Measurements from ENCODE around the gene NPM3. TPM values are rescaled to one million over a fixed set of nuclear protein-coding genes. Genes with fewer than 3 reads are reported as not detected.

The NPM3 gene
- total RNA-seq, 4 donors from 2014 or later: 11.4 to 28.2 (median 21.8) TPM

DNA sequence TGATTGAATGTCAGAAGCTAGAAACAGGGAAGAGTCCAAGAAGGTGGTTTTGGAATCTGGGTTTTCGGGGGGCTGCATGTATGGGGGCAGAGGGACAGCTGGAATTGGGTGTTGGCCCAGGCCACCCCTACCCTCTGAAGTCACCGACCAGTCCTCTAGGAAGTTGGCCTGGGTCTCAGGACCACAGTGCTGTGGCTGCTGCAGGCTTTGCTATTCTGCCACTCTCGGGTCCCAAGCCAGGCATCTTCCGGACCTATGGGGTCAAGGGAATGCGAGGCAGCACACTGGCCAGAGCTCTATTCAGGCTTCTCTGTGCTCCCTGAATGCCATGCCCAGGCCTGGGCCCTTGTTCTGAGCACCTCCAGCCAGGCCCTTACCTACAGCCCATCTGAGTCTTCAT is 20.5 kb downstream of the NPM3 start:
- Histone ChIP-seq H3K4me1 (no peaks in the 10 kb centered on the region), H3K36me3 (no peaks in the 10 kb centered on the region), H3K4me3 (no peak overlapping the region), H3K9me3 (no peaks in the 10 kb centered on the region), H3K27ac (no peak overlapping the region), H3K27me3 (peaks cover 63% of the 10 kb centered on the region)
- 93 to 100% methylated on average over 2 to 3 of the region's 5 CpGs for WGBS, 2 donors (ENCODE audit: low coverage in 1 of 2)
- no peak for ATAC-seq
- no peak for TF ChIP-seq POLR2A (IDR thresholded peaks at IDR 0.05)
- TF ChIP-seq EP300 (IDR thresholded peaks at IDR 0.05): no peak
- TF ChIP-seq POLR2AphosphoS5 (IDR thresholded peaks at IDR 0.05): no peak
- TF ChIP-seq CTCF (IDR thresholded peaks at IDR 0.05): no peak

- Histone ChIP-seq H3K4me1 (no peaks in the 10 kb centered on the region), H3K27ac (no peak overlapping the region), H3K36me3 (no peaks in the 10 kb centered on the region), H3K9me3 (no peaks in the 10 kb centered on the region), H3K4me3 (no peak overlapping the region), H3K27me3 (peaks cover 52% of the 10 kb centered on the region)
- no peak for ATAC-seq
- TF ChIP-seq EP300 (IDR thresholded peaks at IDR 0.05) (no peak), CTCF (IDR thresholded peaks at IDR 0.05) (no peak), POLR2AphosphoS5 (IDR thresholded peaks at IDR 0.05) (no peak), POLR2A (IDR thresholded peaks at IDR 0.05) (no peak)
- 80% methylated on average over 1 of the region's 9 CpGs; no CpG with 5 or more reads in 1 of the 2 donors for WGBS, 2 donors (ENCODE audit: low coverage in 1 of 2)
Measured at GRCh38 chr10:101761226-101761625, 22.0 kb downstream of the NPM3 start.

DNA sequence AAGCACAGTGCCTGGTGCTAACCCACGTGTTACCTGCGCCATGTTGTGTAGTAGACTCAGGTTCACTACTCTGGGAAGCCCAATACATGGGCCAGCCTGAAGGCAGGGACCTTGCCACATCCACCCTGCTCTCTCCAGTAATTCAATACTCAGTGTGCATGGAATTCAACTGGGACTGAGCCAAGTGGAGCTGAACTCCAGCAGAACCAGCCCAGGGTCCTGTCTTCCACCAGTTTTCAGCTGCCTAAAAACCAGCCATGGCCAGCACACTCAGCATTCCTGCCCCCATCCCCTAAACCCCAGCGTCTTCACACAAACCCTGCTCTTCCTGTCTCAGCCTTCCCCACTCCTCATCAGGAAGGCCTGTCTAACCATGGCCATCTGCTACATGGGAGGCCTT is 22.7 kb downstream of the NPM3 start:
- H3K27me3 ChIP-seq: peaks cover 52% of the 10 kb centered on the region
- no peak overlapping the region for H3K4me3 ChIP-seq
- TF ChIP-seq POLR2AphosphoS5 (IDR thresholded peaks at IDR 0.05) (no peak), POLR2A (IDR thresholded peaks at IDR 0.05) (no peak), EP300 (IDR thresholded peaks at IDR 0.05) (no peak), CTCF (IDR thresholded peaks at IDR 0.05) (no peak)
- H3K9me3 ChIP-seq: no peaks in the 10 kb centered on the region
- no peaks in the 10 kb centered on the region for H3K4me1 ChIP-seq
- WGBS, 2 donors (ENCODE audit: low coverage in 1 of 2): 52% methylated on average over 2 of the region's 3 CpGs; no CpG with 5 or more reads in 1 of the 2 donors
- ATAC-seq: no peak
- H3K36me3 ChIP-seq: no peaks in the 10 kb centered on the region
- no peak overlapping the region for H3K27ac ChIP-seq

DNA sequence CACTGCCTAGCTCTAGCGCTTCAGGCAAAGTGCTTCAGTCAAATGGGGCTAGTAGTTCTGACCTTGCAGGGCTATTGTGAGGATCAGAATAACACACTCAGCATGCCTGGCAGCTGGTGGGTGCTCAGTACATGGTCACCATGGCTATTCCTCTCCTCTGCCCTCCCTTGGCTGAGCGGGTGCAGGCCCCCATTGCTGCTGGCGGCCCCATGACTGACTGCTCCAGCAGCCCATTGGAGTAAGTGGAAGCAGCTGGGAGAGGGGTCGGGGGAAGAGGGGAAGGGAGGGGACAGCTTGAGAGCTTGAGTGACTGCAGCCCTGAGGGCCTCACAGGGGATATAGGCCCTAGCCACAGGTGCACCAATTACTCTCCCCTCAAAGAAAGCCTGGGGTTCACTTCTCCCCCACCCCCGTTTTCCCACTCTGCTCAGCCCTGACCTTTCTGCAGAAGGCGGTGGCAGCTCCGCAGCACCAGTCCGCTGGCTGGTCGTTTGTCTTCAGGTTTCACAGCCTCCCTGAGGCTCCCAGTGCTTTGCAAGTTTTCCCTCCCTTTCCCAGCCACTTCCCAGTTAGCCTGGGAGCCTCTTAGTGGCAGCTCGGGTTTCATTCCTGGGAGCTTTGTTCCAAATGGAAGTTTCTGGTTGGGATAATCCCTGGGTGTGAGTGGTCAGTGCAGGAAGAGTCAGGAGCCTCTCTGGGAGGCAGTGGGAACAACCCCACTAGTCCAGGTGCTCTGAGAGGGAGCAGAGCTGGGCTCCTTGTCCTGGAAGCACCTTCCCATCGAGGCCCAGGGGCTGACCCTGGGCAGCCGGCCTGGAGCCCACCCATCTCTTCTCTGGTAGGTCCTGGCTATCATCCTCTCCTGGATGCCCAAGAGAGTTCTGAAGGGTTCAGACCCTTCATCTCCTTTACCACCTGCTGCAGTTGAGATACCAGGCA is 23.7 kb downstream of the NPM3 start:
- ATAC-seq: no peak
- Histone ChIP-seq H3K4me1 (no peaks in the 10 kb centered on the region), H3K4me3 (no peak overlapping the region), H3K27ac (no peak overlapping the region), H3K36me3 (no peaks in the 10 kb centered on the region), H3K27me3 (peaks cover 51% of the 10 kb centered on the region), H3K9me3 (no peaks in the 10 kb centered on the region)
- no peak for TF ChIP-seq CTCF (IDR thresholded peaks at IDR 0.05)
- WGBS, 2 donors (ENCODE audit: low coverage in 1 of 2): 80% methylated on average over 1 of the region's 12 CpGs; no CpG with 5 or more reads in 1 of the 2 donors

DNA sequence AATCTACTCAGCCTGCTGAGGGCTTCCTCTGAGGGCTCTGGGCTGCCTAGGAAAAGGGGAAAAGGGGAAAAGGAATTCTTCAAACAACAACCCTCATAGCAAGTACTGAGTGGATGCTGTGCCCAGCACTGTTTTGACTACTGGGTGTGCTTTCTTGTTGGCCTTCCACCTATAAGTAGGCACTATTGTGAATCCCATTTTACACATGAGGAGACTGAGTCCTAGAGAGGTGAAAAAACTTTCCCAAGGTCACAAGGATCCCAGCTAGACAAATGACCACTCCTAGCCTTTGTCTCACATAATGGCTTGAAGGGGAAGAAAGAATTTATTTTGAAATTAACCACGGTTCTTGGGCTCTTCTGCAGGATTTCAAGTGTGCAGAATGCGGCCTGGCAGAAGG is 24.4 kb downstream of the NPM3 start:
- peaks cover 49% of the 10 kb centered on the region for H3K27me3 ChIP-seq

More for the DNA sequence above, 24.4 kb downstream of the NPM3 start:
- Histone ChIP-seq H3K9me3 (no peaks in the 10 kb centered on the region), H3K4me3 (no peak overlapping the region), H3K4me1 (no peaks in the 10 kb centered on the region), H3K36me3 (no peaks in the 10 kb centered on the region), H3K27ac (no peak overlapping the region)
- no peak for ATAC-seq
- TF ChIP-seq CTCF (IDR thresholded peaks at IDR 0.05): no peak
- no peak for TF ChIP-seq EP300 (IDR thresholded peaks at IDR 0.05)
- no peak for TF ChIP-seq POLR2A (IDR thresholded peaks at IDR 0.05)
- no peak for TF ChIP-seq POLR2AphosphoS5 (IDR thresholded peaks at IDR 0.05)
- WGBS, 2 donors (ENCODE audit: low coverage in 1 of 2): 50% methylated on average over 1 of the region's 2 CpGs; no CpG with 5 or more reads in 1 of the 2 donors
